Natural killer cell (primary cell): ENCODE measurements around the gene DACT3. TPM values are rescaled to one million over a fixed set of nuclear protein-coding genes. Genes with fewer than 3 reads are reported as not detected.

ENCODE experiments used
- ATAC-seq, 3 donors: fragments of 150-1000 bp in 2 of 3; fragments of 200-7000 bp in 1 of 3; cut with Tn5 transposase; 1 replicate in 1 of 3; 2 replicates in 2 of 3; pipeline ENCODE4 v1.10.0; 2021; ENCODE audit warnings: mild to moderate bottlenecking in 2 of 3, moderate library complexity in 2 of 3
- DNase-seq, 2 donors: peaks; one replicate each; pipeline versions ENCODE4 v3.0.0 to v3.0.0-alpha.2; 2013 to 2021; ENCODE audit warnings: mixed read lengths in 1 of 2
- H3K27ac ChIP-seq: one replicate; pipeline ENCODE4 v1.5.1; 2013; ENCODE audit warnings: mild to moderate bottlenecking, low read length
- H3K27me3 ChIP-seq: one replicate; pipeline ENCODE4 v1.6.1; 2013; ENCODE audit warnings: low read length; ENCODE audit not compliant: control insufficient read depth, insufficient read depth
- H3K36me3 ChIP-seq: one replicate; pipeline ENCODE4 v1.6.1; 2013; ENCODE audit warnings: low read length; ENCODE audit not compliant: control insufficient read depth, insufficient read depth
- H3K4me1 ChIP-seq: one replicate; pipeline ENCODE4 v1.6.1; 2013; ENCODE audit warnings: low read length; ENCODE audit not compliant: control insufficient read depth, insufficient read depth
- H3K4me3 ChIP-seq: one replicate; pipeline ENCODE4 v1.5.1; 2013; ENCODE audit warnings: low read length
- H3K9me3 ChIP-seq: one replicate; pipeline ENCODE4 v1.6.1; 2013; ENCODE audit warnings: low read length; ENCODE audit not compliant: control insufficient read depth, insufficient read depth
- H3K27ac Mint-ChIP-seq, 2 donors: one replicate each; pipeline ENCODE4 v1.8.0; 2022; ENCODE audit warnings: mild to moderate bottlenecking in 2 of 2, mixed read lengths in 2 of 2, moderate library complexity in 1 of 2
- H3K27me3 Mint-ChIP-seq, 2 donors: one replicate each; pipeline ENCODE4 v1.8.0; 2022; ENCODE audit warnings: low read depth in 2 of 2, mixed read lengths in 2 of 2
- H3K36me3 Mint-ChIP-seq: one replicate; pipeline ENCODE4 v1.8.0; 2022; ENCODE audit warnings: mixed read lengths
- H3K4me1 Mint-ChIP-seq, 2 donors: one replicate each; pipeline ENCODE4 v1.8.0; 2022; ENCODE audit warnings: mixed read lengths in 2 of 2
- H3K4me3 Mint-ChIP-seq: one replicate; pipeline ENCODE4 v1.8.0; 2022; ENCODE audit warnings: mild to moderate bottlenecking, moderate library complexity, mixed read lengths
- H3K9me3 Mint-ChIP-seq, 2 donors: one replicate each; pipeline ENCODE4 v1.8.0; 2022; ENCODE audit warnings: mixed read lengths in 2 of 2
- WGBS: methylation state at CpG from one replicate; pipeline ENCODE4 v1.1.7; 2013; ENCODE audit warnings: missing lambda C conversion rate; ENCODE audit not compliant: insufficient coverage; 5-methylcytosine and 5-hydroxymethylcytosine counted together
- intact Hi-C: fragments of 100-400 bp; cut with micrococcal nuclease; formaldehyde crosslinking; loops from one replicate; pipeline ENCODE4 v1.14.2; 2022
- total RNA-seq, 4 donors: library from RNA; stranded (reverse); fragments of 120-200 nt in 1 of 4; gene quantifications; one replicate each; pipeline versions ENCODE4 v1.2.3 to v1.2.4, GENCODE V29; 2013 to 2022
- TF ChIP-seq, protein P1 (sequence below): fragments of 200-600 bp; IDR thresholded peaks from one replicate; pipeline ENCODE4 v1.8.0; 2022; ENCODE audit warnings: antibody characterized with exemption

DACT3 gene
- total RNA-seq, 3 donors from 2014 or later (not counting 1 experiment from before 2014, with no cell fraction given): 0.14 to 0.20 TPM; not detected in 1

- TF ChIP-seq, protein P1, sequence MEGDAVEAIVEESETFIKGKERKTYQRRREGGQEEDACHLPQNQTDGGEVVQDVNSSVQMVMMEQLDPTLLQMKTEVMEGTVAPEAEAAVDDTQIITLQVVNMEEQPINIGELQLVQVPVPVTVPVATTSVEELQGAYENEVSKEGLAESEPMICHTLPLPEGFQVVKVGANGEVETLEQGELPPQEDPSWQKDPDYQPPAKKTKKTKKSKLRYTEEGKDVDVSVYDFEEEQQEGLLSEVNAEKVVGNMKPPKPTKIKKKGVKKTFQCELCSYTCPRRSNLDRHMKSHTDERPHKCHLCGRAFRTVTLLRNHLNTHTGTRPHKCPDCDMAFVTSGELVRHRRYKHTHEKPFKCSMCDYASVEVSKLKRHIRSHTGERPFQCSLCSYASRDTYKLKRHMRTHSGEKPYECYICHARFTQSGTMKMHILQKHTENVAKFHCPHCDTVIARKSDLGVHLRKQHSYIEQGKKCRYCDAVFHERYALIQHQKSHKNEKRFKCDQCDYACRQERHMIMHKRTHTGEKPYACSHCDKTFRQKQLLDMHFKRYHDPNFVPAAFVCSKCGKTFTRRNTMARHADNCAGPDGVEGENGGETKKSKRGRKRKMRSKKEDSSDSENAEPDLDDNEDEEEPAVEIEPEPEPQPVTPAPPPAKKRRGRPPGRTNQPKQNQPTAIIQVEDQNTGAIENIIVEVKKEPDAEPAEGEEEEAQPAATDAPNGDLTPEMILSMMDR: no peak
- ATAC-seq: peak; percentile 84 to 94 (median 93)
- no peaks in the 10 kb centered on the region for H3K9me3 Mint-ChIP-seq
- intact Hi-C loops: no loop called here
- no peak overlapping the region for H3K4me3 Mint-ChIP-seq
- Histone ChIP-seq H3K27ac (no peak overlapping the region), H3K36me3 (peaks cover 81% of the 10 kb centered on the region), H3K4me3 (no peak overlapping the region), H3K4me1 (no peaks in the 10 kb centered on the region), H3K9me3 (no peaks in the 10 kb centered on the region), H3K27me3 (no peaks in the 10 kb centered on the region)
- peak; percentile 25 to 76 for DNase-seq
- H3K27me3 Mint-ChIP-seq: no peaks in the 10 kb centered on the region
- H3K27ac Mint-ChIP-seq: peak overlapping the region; percentile 57 to 76
- H3K4me1 Mint-ChIP-seq: peaks cover 6 to 26% of the 10 kb centered on the region in 2 donors
- 88% methylated on average over 26 of the region's 26 CpGs for WGBS
- H3K36me3 Mint-ChIP-seq: no peaks in the 10 kb centered on the region
Measured at GRCh38 chr19:46678110-46678732, 17.2 kb upstream of the DACT3 start.

DNA sequence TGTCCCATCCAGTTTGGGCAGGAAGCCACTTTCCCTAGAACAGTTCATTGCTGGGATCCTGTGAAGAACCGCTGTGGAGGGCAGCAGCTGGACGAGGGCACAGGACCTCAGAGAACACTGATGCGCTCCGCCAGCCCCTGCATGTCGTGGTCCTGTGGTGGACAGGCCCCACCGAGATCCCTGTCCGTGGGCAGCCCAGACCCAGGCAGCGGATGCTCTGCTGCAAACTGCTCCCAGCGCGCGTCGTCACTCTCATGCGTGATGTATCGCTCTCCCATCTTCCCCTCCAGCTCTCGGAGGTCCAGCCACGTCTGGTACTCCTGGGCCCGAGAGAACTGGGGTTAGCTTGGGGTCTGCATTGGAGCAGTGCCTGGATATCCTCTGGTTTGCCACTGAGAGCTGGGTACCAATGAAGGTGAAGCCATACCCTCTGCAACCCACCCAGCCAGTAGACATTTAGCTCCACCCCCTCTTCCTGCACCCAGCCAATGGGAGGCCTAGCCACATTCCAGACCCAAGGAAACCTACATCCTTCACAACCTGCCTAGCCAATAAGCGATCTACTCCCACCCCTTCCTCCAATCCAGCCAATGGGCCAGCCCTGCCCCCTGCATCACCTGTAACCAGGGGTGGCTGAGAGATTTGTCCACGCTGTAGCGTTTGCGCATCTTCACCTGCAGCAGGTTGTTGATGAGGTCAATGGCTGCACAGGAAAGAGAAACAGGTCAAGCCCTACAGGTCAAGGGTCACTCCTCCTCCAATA is 13.6 kb upstream of the DACT3 start:
- H3K36me3 Mint-ChIP-seq: no peaks in the 10 kb centered on the region
- H3K4me1 Mint-ChIP-seq: peaks cover 6 to 21% of the 10 kb centered on the region in 2 donors
- no peak overlapping the region for H3K4me3 Mint-ChIP-seq
- Histone ChIP-seq H3K27ac (no peak overlapping the region), H3K4me1 (no peaks in the 10 kb centered on the region), H3K36me3 (peaks cover 66% of the 10 kb centered on the region), H3K4me3 (no peak overlapping the region), H3K9me3 (no peaks in the 10 kb centered on the region), H3K27me3 (no peaks in the 10 kb centered on the region)
- WGBS: 97% methylated on average over 21 of the region's 21 CpGs
- H3K27me3 Mint-ChIP-seq: no peaks in the 10 kb centered on the region
- TF ChIP-seq, protein P1: no peak
- ATAC-seq (no peak), DNase-seq (no peak)
- peak overlapping the region; percentile 38 to 64 for H3K27ac Mint-ChIP-seq
- intact Hi-C loops: no loop called here
- H3K9me3 Mint-ChIP-seq: no peaks in the 10 kb centered on the region

DNA sequence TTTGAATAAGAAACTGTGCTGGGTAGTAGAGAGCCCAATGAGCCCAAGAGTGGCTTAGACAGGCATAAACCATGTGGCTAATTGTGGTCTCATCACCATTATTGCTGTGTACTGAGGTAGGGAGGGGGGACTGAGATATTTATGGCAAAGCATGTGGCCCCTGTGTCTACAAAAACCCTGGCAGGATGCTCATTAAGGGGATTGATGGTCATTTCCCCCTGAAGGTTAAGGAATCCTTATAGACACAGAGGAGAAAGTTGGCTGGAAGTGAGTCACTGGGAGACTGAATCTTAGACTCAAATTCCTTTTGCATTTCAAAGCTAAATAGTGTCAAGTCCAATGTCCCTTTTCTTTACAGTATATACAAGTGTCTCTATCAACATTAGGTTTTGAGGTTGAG is 9.8 kb upstream of the DACT3 start:
- TF ChIP-seq, protein P1: no peak
- Mint-ChIP-seq H3K4me1 (peaks cover 0 to 6% of the 10 kb centered on the region in 2 donors), H3K27ac (peak overlapping the region; percentile 14 to 58), H3K27me3 (no peaks in the 10 kb centered on the region), H3K4me3 (no peak overlapping the region), H3K9me3 (no peaks in the 10 kb centered on the region), H3K36me3 (no peaks in the 10 kb centered on the region)
- H3K27ac ChIP-seq: no peak overlapping the region
- no peak overlapping the region for H3K4me3 ChIP-seq
- no peaks in the 10 kb centered on the region for H3K4me1 ChIP-seq
- ATAC-seq (no peak), DNase-seq (no peak)
- peaks cover 35% of the 10 kb centered on the region for H3K36me3 ChIP-seq
- intact Hi-C loops: no loop called here
- no peaks in the 10 kb centered on the region for H3K27me3 ChIP-seq
- H3K9me3 ChIP-seq: no peaks in the 10 kb centered on the region
